HG02571 (cell line): Measurements from ENCODE around the gene TRPV4.

Experiments used
- ATAC-seq: cut with Tn5 transposase; IDR thresholded peaks from one replicate; pipeline ENCODE4 v1.9.1; 2021; ENCODE audit warnings: mild to moderate bottlenecking, moderate library complexity; ENCODE audit not compliant: unreplicated experiment

The TRPV4 gene

DNA sequence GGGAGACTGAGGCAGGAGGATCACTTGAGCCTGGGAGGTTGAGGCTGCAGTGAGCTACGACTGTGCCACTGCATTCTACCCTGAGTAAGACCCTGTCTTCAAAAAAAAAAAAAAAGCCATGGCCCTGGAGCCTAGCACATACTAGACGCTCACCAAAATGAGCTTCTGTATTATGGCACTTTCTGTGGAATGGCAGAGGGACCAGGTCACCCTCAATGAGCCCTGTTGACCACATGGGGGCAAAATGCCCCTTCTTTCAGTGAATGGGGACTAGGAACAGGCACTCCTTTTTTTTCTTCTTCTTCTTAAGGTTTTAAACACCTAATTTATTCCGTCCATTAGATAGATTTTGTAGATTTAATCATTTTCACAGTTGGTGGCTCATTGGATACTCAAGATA is 69.1 kb downstream of the TRPV4 start:
- no peak for ATAC-seq

DNA sequence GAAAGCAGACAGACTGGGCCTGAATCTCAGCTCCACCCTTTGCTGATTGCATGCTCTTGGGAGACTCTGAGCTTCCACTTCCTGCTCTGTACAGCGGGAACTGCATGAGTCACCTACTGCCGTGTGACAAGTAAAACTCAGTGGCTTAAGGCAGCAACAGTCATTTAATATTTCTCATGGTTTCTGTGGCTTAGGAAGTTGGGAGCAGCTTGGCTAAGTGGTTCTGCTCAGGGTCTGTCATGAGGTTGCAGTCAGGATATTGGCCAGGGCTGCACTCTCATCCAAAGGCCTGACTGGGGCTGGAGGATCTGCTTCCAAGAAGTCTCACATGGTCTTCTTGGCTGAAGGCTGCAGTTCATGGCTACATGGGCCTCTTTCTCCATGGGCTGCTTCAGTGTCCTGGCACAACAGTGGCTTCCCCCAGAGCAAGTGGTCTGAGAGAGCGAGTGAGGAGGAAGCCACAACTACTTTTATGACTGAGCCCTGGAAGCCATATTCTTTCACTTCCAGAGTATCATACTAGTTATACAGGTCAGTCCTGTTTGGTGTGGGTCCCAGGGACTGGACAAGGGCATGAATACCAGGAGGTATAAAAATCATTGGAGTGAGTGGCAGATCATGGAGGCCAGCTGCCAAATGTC is 69.9 kb downstream of the TRPV4 start:
- no peak for ATAC-seq

DNA sequence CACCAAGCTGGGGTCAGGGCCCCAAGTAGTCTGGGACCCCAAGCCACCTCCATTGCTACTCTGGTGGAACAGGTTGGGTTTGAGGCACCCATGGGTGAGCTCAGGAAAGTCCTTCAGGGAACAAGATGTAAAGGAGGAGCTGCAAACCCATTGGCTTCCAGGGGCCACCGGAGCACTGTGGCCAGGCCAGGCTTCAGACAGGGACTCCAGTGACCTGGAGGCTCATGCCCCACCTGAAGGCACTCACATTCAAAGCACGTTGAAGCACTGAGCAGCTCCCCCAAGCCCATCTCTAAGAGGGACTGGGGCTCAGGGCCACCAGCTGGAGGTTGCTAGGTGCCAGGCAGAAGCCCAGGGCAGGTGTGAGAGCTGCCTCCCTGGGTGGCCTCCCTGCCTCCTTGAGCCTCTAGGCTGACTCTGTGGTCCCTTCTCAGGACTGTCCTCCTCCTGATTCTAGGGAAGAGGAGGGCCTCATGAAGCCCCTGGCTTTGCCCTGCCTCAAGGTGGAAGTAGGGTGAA is 70.5 kb downstream of the TRPV4 start:
- no peak for ATAC-seq

DNA sequence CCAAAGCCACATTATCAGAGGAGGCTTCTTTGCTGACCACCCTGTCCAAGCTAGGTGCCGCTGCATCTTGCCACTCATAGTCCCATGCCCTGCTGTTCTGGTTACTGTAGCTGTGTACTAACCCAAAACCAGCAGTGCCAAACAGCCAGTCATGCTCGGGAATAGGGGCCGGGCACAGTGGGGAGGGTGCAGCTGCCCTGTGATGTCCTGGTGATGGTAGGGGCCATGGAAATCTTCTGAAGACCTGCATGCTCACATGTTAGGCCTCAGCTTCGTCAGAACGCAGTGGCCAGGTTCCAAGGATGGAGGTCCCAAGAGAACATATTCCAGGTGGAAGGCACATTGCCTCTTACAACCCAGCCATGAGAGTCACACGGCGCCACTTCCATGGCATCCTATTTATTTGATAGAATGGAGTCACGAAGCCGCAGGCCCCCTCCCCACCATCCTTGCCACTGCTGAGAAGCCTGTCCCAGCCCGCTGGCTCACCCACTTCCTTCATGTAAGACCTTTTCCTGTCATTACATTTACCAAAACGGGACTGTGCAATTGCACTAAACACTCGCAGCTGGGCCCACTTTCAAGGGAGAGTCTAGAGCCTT is 71.0 kb downstream of the TRPV4 start:
- no peak for ATAC-seq

- no peak for ATAC-seq
Measured at GRCh38 chr12:109760930-109761921, 72.0 kb downstream of the TRPV4 start.

DNA sequence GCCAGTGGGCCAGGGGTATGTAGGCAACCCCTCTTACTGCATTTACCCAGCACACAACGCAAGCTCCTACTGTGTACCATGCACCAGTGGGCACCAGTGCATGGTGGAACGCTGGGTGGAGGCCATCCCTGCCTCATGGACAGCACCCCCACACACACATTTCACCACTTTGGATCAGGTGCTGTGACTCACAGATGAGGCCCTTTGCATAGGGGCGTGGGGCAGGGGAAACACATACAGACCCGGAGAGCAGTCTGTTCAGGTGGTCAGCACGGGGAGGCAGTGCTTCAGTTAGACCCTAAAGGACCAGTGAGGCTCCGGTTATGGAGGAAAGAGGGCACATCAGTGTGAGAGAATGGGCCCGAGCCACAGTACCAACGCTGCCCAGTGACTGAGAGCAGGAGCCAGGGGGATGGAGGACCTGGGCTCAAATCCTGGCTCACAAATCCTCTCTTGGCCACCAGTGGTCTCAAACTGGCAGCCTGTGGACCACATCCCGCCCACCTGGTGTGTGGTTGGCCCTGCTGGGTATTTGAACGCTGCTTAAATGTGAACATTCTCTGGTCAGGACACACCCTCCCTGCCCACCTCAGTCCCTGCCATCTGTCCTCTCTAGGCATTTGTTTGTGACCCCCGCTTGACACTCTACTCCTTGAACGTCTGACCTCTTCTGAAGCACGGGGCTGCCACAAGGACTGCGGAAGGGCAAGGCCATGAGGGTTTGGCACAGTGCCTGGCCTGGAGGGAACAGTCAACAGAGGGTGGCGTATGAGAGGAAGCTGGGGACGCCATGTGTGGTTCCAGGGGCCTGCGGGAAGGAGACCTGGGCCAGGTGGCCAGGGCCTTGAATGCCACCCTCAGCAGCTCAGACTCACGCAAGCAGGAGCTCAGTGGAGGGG is 72.9 kb downstream of the TRPV4 start:
- ATAC-seq, result no peak

GRCh38 chr12:109759595-109759994 is 73.6 kb downstream of the TRPV4 start:
- ATAC-seq, result no peak

GRCh38 chr12:109758426-109759420 is 74.5 kb downstream of the TRPV4 start:
- ATAC-seq, result no peak

- no peak for ATAC-seq
Measured at GRCh38 chr12:109757671-109758265, 75.4 kb downstream of the TRPV4 start.

- ATAC-seq, result no peak
Measured at GRCh38 chr12:109756457-109756856, 76.7 kb downstream of the TRPV4 start.

DNA sequence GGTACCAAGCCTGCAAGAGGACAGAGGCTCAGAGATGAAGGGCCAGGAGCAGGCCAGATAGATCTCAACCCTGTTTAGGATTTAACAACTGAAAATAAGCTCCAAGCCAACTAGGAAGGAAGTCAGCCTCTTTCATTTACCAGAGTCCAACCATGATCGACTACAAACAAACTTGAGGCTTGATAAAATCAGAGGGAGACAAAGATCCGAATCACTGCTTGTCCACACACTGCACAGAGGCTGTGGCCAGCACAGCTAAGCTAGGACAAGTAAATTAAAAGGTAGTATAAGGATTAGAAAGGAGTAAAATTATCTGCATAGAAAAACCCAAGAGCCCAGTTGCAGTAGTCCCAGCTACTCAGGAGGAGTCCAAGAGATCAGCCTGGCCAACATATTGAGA is 79.2 kb downstream of the TRPV4 start:
- ATAC-seq, result no peak

- ATAC-seq, result no peak
Measured at GRCh38 chr12:109753054-109753401, 80.2 kb downstream of the TRPV4 start.

GRCh38 chr12:109752117-109753053 is 80.8 kb downstream of the TRPV4 start:
- ATAC-seq, result no peak

DNA sequence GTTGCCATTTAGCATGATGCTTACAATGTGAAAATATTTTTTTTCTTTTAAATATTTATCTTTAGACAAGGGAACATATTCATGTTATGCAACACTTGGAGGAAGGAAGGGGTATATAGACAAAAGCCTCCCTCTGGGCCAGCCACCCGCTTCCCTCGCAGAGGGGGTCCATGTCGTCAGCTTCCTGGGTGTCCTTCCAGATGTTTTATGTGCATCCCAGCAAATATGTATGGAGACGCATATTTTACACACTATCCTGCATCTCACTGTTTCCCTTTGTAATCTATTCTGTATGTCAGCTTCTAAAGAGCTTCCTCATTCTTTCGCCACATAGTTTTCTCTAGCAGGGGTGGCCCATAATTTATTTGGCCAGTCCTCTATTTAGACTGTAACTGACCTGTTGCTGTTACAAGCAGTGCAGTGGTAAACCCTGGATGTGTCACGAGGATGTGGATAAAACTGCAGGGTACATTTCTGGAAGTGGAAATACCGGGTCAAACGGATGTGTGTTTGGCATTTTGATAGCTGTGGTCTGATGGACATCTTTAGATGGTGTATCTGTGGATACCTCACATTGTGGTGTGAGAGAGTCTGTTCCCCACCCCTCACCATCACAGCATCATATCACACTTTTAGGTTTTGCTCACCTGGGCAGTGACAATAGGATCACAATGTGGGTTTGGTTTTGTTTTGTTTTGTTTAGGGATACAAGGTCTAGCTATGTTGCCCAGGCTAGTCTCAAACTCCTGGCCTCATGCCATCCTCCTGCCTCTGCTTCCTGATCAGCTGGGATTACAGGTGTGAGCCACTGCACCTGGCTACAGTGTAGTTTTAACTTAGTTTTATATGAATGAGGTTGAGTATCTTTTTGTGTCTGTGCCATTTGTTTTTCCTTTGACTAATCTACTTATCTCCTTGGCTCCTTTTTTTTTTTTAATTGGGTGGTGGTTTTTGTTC is 87.9 kb downstream of the TRPV4 start:
- ATAC-seq, result no peak

GRCh38 chr12:109744026-109744425 is 89.2 kb downstream of the TRPV4 start:
- ATAC-seq, result no peak

GRCh38 chr12:109743076-109743910 is 89.9 kb downstream of the TRPV4 start:
- no peak for ATAC-seq
